Measurements from ENCODE around the gene RAP1A. TPM values are rescaled to one million over a fixed set of nuclear protein-coding genes. Genes with fewer than 3 reads are reported as not detected.
A peak's percentile ranks its signal among the peaks of the same experiment; 100 is the strongest.

RAP1A gene
- polyA plus RNA-seq, 1 of the 3 experiments (the other 2 are of a cell fraction): 17.7 TPM

DNA sequence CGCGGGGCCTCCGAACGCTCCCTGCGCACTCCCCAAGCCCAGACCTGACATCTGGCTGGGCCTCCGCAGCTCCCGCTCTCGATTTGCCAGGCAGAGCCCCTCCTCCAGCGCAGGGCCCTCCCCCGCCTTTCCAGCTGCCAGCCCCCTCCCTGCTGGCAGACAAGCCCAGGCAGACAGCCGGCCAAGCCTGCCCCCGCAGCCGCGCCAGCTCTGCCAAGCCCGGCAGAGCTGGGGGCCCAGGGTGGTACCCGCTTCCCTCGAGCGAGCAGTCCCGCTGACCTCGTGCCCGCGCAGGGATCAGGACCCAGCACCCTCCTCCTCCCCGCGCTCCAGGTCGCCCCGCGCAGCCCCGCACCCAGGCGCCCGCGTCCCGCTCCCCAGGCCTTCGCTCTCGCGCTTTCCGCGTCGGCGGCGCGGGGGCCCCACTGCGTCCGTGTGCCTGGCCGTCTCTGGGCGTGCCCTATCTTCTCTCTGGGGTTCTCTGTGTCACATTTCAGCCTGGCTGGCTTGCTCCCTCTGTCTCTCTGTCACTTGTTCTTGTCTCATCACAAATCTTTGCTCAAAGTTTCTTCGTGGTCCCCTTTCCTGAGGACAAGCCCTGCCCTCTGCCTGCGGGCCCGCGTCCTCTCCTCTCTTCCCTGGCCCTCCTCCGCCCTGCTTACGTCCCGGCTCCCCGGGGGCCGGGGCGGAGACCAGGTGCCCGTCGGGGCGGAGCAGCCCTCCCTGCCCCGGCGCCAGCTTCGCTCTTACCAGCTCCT lies 119.0 kb downstream of the RAP1A start:
- Histone ChIP-seq H3K4me2 (peak overlapping the region; percentile 92), H3K4me3 (ENCODE audit: low read depth in 2 of 2, low read length in 1 of 2) (peak overlapping the region; percentile 66 to 85), H3K9ac (peak overlapping the region; percentile 56), H4K20me1 (ENCODE audit: insufficient read depth) (no peaks in the 10 kb centered on the region), H3K9me3 (no peaks in the 10 kb centered on the region), H2AFZ (ENCODE audit: low read depth) (peak overlapping the region; percentile 96), H3K27me3 (ENCODE audit: insufficient read depth) (no peaks in the 10 kb centered on the region), H3K36me3 (replicated peaks in 1 of 2; ENCODE audit: control insufficient read depth in 1 of 2, insufficient read depth in 2 of 2, low read length in 1 of 2) (no peaks in the 10 kb centered on the region), H3K27ac (ENCODE audit: low read depth in 2 of 2, low read length in 1 of 2) (peak overlapping the region; percentile 33 to 89), H3F3A (replicated peaks; ENCODE audit: insufficient read depth) (peaks cover 6% of the 10 kb centered on the region), H3K9me2 (no peaks in the 10 kb centered on the region), H3K4me1 (ENCODE audit: control insufficient read depth in 1 of 2, insufficient read depth in 2 of 2, low read depth in 1 of 2, low read length in 1 of 2) (peaks cover 8 to 15% of the 10 kb centered on the region in 2 experiments; a peak in 3 of 4 replicates), H3K79me2 (ENCODE audit: insufficient read depth) (no peaks in the 10 kb centered on the region)
- WGBS (ENCODE audit: low lambda C conversion rate): 3% methylated on average over 23 of the region's 61 CpGs
- ChIA-PET POLR2A (interaction anchor here (0.8 to 2.6 kb wide), 4 partner anchors 12 to 230 kb away, joined by 3 to 19 read pairs (median 9); partner anchors contain the start of gene DDX20), CTCF (interaction anchor here (0.6 to 2.7 kb wide), 11 partner anchors 9 to 230 kb away, joined by 3 to 13 read pairs (median 7); partner anchors contain the start of gene DDX20)
- TF ChIP-seq, protein P1, sequence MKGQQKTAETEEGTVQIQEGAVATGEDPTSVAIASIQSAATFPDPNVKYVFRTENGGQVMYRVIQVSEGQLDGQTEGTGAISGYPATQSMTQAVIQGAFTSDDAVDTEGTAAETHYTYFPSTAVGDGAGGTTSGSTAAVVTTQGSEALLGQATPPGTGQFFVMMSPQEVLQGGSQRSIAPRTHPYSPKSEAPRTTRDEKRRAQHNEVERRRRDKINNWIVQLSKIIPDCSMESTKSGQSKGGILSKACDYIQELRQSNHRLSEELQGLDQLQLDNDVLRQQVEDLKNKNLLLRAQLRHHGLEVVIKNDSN (IDR thresholded peaks at IDR 0.05; ENCODE audit: borderline replicate concordance, low read depth): no peak
- TF ChIP-seq SIN3A (IDR thresholded peaks at IDR 0.05; ENCODE audit: borderline replicate concordance, low read depth, low read length): no peak
- TF ChIP-seq CHD2 (IDR thresholded peaks at IDR 0.05; ENCODE audit: low read length, partially characterized antibody): peak; percentile 19
- 0 out of 2 replicates have a peak, but pooled peaks have one; percentile 10 for TF ChIP-seq TAF1 (IDR thresholded peaks at IDR 0.05; ENCODE audit: borderline replicate concordance, low read depth, low read length)
- peak; percentile 24; the same call in 1 of the 2 replicates for TF ChIP-seq MXI1 (IDR thresholded peaks at IDR 0.05; ENCODE audit: low read depth, low read length)
- peak; percentile 32; the same call in 1 of the 2 replicates for TF ChIP-seq POLR2AphosphoS5 (IDR thresholded peaks at IDR 0.05; ENCODE audit: low read depth, low read length)
- no peak for TF ChIP-seq FOXJ3 (CRISPR knock-in tag; IDR thresholded peaks at IDR 0.05)
- peak; percentile 28; the same call in 1 of the 2 replicates for TF ChIP-seq NRF1 (IDR thresholded peaks at IDR 0.05; ENCODE audit: low read depth, low read length)
- DNase-seq: peak; percentile 83

DNA sequence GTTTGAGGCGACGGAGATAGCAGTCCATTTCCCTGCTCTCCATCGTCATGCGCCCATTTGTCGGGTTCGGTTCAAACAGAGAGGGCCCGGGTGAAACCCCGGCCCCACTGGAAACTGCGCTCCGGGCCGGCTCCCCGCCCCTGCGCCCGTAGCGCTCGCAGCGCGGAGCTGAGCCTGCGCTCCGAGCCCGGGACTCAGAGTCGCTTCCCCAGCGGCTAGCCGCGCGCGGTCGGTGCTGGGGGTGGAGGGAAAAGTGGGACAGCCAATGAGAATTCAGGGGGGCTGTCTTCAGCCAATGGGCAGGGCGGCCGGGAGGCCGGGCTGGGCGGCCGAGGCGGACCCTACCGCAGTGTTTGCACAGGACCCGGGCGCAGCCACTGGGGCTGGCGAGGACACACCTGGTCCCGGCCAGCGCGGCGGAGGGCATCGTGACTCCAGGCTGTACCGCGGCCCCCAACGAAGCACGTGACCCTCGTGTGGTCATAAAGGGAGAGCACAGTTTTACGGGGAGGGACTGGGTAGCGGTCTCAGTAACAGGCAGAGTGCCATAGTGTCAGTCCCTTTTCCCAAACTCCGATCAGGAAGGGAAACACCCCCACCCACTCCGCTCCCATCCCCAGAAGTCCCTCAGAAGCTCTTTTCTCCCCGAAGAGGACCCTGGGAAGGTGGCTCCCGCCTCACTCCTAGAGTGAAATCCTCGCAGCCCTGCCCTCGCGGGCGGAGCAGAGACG lies 119.8 kb downstream of the RAP1A start, which contains the start of gene INKA2:
Gene INKA2, minus strand, starts transcription at position 202 of the 731 bp plus-strand sequence. Its CDS starts 153 bp downstream, at position 49.
- Histone ChIP-seq H3F3A (replicated peaks; ENCODE audit: insufficient read depth) (peaks cover 6% of the 10 kb centered on the region), H3K9ac (peak within 1 kb of the TSS; percentile 56), H3K36me3 (replicated peaks in 1 of 2; ENCODE audit: control insufficient read depth in 1 of 2, insufficient read depth in 2 of 2, low read length in 1 of 2) (no peaks in the 10 kb centered on the region), H3K27ac (ENCODE audit: low read depth in 2 of 2, low read length in 1 of 2) (peak within 1 kb of the TSS; percentile 47 to 89), H3K4me2 (peak within 1 kb of the TSS; percentile 92), H3K27me3 (ENCODE audit: insufficient read depth) (no peaks in the 10 kb centered on the region), H4K20me1 (ENCODE audit: insufficient read depth) (no peaks in the 10 kb centered on the region), H3K9me2 (no peaks in the 10 kb centered on the region), H3K79me2 (ENCODE audit: insufficient read depth) (no peaks in the 10 kb centered on the region), H3K4me1 (ENCODE audit: control insufficient read depth in 1 of 2, insufficient read depth in 2 of 2, low read depth in 1 of 2, low read length in 1 of 2) (peaks cover 8 to 15% of the 10 kb centered on the region in 2 experiments; a peak in 3 of 4 replicates), H3K9me3 (no peaks in the 10 kb centered on the region), H2AFZ (ENCODE audit: low read depth) (peak within 1 kb of the TSS; percentile 96), H3K4me3 (ENCODE audit: low read depth in 2 of 2, low read length in 1 of 2) (peak within 1 kb of the TSS; percentile 66 to 85)
- peak; percentile 94 for DNase-seq
- POLR2A ChIA-PET: interaction anchor here (1.0 to 2.6 kb wide), 3 partner anchors 11 to 16 kb away, joined by 3 to 19 read pairs (median 15); partner anchors contain the start of gene DDX20
- 0% methylated on average over 29 of the region's 59 CpGs for WGBS (ENCODE audit: low lambda C conversion rate)
- CTCF ChIA-PET: interaction anchor here (0.8 to 2.3 kb wide), 9 partner anchors 8 to 231 kb away, joined by 3 to 13 read pairs (median 6); partner anchors contain the start of gene DDX20
- TF ChIP-seq SMC3 (IDR thresholded peaks at IDR 0.05; ENCODE audit: low read depth, low read length) (no peak), SIN3A (IDR thresholded peaks at IDR 0.05; ENCODE audit: borderline replicate concordance, low read depth, low read length) (0 out of 2 replicates have a peak, but pooled peaks have one; percentile 9), POLR2AphosphoS5 (IDR thresholded peaks at IDR 0.05; ENCODE audit: low read depth, low read length) (peak; percentile 15; the same call in 1 of the 2 replicates), RXRA (IDR thresholded peaks at IDR 0.05; ENCODE audit: borderline replicate concordance, low read depth) (no peak), GABPA (IDR thresholded peaks at IDR 0.05; ENCODE audit: low read depth) (no peak)
- TF ChIP-seq, protein P2, sequence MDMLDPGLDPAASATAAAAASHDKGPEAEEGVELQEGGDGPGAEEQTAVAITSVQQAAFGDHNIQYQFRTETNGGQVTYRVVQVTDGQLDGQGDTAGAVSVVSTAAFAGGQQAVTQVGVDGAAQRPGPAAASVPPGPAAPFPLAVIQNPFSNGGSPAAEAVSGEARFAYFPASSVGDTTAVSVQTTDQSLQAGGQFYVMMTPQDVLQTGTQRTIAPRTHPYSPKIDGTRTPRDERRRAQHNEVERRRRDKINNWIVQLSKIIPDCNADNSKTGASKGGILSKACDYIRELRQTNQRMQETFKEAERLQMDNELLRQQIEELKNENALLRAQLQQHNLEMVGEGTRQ (IDR thresholded peaks at IDR 0.05; ENCODE audit: borderline replicate concordance, low read depth, low read length): no peak
- TF ChIP-seq, protein P1 (IDR thresholded peaks at IDR 0.05; ENCODE audit: borderline replicate concordance, low read depth): peak; percentile 68
- TF ChIP-seq, protein P3, sequence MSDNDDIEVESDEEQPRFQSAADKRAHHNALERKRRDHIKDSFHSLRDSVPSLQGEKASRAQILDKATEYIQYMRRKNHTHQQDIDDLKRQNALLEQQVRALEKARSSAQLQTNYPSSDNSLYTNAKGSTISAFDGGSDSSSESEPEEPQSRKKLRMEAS (IDR thresholded peaks at IDR 0.05; ENCODE audit: low read depth): peak; percentile 42
- TF ChIP-seq, protein P4, sequence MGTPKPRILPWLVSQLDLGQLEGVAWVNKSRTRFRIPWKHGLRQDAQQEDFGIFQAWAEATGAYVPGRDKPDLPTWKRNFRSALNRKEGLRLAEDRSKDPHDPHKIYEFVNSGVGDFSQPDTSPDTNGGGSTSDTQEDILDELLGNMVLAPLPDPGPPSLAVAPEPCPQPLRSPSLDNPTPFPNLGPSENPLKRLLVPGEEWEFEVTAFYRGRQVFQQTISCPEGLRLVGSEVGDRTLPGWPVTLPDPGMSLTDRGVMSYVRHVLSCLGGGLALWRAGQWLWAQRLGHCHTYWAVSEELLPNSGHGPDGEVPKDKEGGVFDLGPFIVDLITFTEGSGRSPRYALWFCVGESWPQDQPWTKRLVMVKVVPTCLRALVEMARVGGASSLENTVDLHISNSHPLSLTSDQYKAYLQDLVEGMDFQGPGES (IDR thresholded peaks at IDR 0.05; ENCODE audit: low read depth, low read length): 0 out of 2 replicates have a peak, but pooled peaks have one; percentile 37
- TF ChIP-seq, protein P5, sequence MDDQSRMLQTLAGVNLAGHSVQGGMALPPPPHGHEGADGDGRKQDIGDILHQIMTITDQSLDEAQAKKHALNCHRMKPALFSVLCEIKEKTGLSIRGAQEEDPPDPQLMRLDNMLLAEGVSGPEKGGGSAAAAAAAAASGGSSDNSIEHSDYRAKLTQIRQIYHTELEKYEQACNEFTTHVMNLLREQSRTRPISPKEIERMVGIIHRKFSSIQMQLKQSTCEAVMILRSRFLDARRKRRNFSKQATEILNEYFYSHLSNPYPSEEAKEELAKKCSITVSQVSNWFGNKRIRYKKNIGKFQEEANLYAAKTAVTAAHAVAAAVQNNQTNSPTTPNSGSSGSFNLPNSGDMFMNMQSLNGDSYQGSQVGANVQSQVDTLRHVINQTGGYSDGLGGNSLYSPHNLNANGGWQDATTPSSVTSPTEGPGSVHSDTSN (IDR thresholded peaks at IDR 0.05): no peak
